Stimulated activated CD4-positive, alpha-beta T cell treated with anti-CD3 and anti-CD28 coated beads, Interleukin-15, amount 100 ng/mL, for 48 hours (primary cell): ENCODE results near the gene C15orf62.

Source experiments
- DNase-seq, 2 donors: peaks; one replicate each; pipeline ENCODE4 v3.0.0-alpha.2; 2020; ENCODE audit warnings: low read depth in 2 of 2

The C15orf62 gene

DNA sequence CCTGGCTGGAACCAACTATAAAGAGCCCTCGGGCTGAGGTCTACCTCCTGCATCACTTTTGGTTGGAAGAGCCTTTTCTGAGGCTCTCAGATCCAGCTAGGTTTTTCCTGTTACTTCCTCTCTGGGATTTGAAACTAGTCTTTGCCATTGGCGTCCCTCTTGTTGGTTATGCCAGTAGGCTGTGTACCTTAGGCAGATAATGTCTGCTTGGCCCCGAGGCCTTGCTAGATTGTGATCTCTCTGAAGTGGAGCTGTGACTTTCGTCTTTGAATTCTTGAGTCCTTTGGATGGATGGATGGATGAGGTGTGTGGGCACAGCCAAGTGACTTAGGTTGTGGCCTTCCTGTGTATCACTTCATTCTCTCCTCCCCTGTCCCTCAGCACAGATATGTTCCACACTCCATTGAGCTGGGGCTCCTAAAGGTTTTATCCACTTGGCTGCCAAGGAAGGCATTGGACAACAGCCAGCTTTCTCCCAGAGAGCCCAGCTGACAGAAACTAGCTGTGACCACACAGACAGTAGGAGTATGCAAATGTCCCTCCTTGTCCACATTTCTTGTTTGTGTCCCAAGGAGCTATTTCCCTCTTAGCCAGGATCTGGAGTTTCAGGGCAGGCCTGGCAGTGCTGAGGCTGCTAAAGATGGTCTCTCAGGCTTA, 45.4 kb downstream of the C15orf62 start:
- DNase-seq, result no peak

DNA sequence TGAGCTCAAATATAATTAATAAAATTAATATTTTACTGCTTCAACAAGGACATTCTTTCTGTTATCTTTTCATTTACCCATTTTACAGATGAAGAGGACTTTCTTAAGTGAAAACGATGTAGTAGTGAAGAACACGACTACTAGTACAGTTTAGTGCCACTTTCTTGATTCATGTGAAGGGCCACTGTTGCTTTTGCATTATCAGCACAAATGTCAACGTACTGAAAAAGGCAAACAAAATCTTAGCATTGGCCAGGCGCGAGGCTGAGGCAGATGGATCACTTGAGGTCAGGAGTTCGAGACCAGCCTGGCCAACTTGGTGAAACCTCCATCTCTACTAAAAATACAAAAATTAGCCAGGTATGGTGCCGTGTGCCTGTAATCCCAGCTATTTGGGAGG, 49.3 kb downstream of the C15orf62 start:
- no peak for DNase-seq

DNA sequence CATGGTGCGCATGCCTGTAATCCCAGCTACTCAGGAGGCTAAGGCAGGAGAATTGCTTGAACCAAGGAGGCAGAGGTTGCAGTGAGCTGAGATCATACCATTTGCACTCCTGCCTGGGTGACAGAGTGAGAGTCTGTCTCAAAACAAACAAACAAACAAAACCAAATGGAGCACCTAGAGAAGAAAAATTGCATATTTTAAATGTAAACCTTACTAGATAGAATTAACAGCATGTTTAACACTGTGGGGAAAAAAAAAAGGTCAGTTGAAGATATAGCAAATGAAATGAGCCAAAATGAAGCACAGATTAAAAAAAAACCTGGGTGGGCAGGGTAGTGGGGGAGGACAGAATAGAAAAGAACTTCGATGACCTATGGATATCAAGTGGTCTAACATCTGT, 51.4 kb downstream of the C15orf62 start:
- no peak for DNase-seq
